GM19238 (cell line): ENCODE measurements around the gene CIP2A.

Experiments used
- DNase-seq: peaks from one replicate; pipeline ENCODE4 v3.0.0; 2011; ENCODE audit warnings: low spot score; ENCODE audit not compliant: insufficient read length

The CIP2A gene

GRCh38 chr3:108564564-108564963 is 24.7 kb downstream of the CIP2A start:
- DNase-seq: no peak

- no peak for DNase-seq
Measured at GRCh38 chr3:108562565-108562964, 26.7 kb downstream of the CIP2A start.

- no peak for DNase-seq
Measured at GRCh38 chr3:108555966-108556581, 33.2 kb downstream of the CIP2A start.

- DNase-seq: no peak
Measured at GRCh38 chr3:108554913-108555571, 34.2 kb downstream of the CIP2A start.

- DNase-seq: no peak
Measured at GRCh38 chr3:108554229-108554628, 35.0 kb downstream of the CIP2A start.

GRCh38 chr3:108552267-108553159 is 36.7 kb downstream of the CIP2A start:
- DNase-seq: no peak

- no peak for DNase-seq
Measured at GRCh38 chr3:108548886-108549285, 40.4 kb downstream of the CIP2A start.

- no peak for DNase-seq
Measured at GRCh38 chr3:108548304-108548703, 40.9 kb downstream of the CIP2A start.

GRCh38 chr3:108546692-108547091 is 42.5 kb downstream of the CIP2A start:
- DNase-seq: no peak

- DNase-seq: no peak
Measured at GRCh38 chr3:108546247-108546646, 43.0 kb downstream of the CIP2A start.

- DNase-seq: no peak
Measured at GRCh38 chr3:108538083-108538482, 51.2 kb downstream of the CIP2A start.

- no peak for DNase-seq
Measured at GRCh38 chr3:108528459-108529252, 60.6 kb downstream of the CIP2A start.

- DNase-seq: no peak
Measured at GRCh38 chr3:108527817-108528216, 61.4 kb downstream of the CIP2A start.

- no peak for DNase-seq
Measured at GRCh38 chr3:108527109-108527508, 62.1 kb downstream of the CIP2A start.

GRCh38 chr3:108525971-108526370 is 63.3 kb downstream of the CIP2A start:
- DNase-seq: no peak

GRCh38 chr3:108525256-108525655 is 64.0 kb downstream of the CIP2A start:
- no peak for DNase-seq

- no peak for DNase-seq
Measured at GRCh38 chr3:108524537-108524936, 64.7 kb downstream of the CIP2A start.

- DNase-seq: no peak
Measured at GRCh38 chr3:108518895-108519294, 70.3 kb downstream of the CIP2A start.

- DNase-seq: no peak
Measured at GRCh38 chr3:108516881-108517280, 72.4 kb downstream of the CIP2A start.

GRCh38 chr3:108513961-108514360 is 75.3 kb downstream of the CIP2A start:
- DNase-seq: no peak

- no peak for DNase-seq
Measured at GRCh38 chr3:108512671-108513070, 76.6 kb downstream of the CIP2A start.
